HG02571 (cell line): ENCODE measurements around the gene LYVE1.
"Not testable (repeated sequence)": the region's sequence is repeated elsewhere in the genome, so short reads cannot be mapped to it uniquely, and the experiment has no call there.

Experiments
- ATAC-seq: cut with Tn5 transposase; IDR thresholded peaks from one replicate; pipeline ENCODE4 v1.9.1; 2021; ENCODE audit warnings: mild to moderate bottlenecking, moderate library complexity; ENCODE audit not compliant: unreplicated experiment

LYVE1 gene

GRCh38 chr11:10568486-10568941, at the start of gene LYVE1:
TSS of gene LYVE1 (minus strand) at chr11:10568665. CDS start at chr11:10568532, 133 bp downstream.
- ATAC-seq, result no peak

DNA sequence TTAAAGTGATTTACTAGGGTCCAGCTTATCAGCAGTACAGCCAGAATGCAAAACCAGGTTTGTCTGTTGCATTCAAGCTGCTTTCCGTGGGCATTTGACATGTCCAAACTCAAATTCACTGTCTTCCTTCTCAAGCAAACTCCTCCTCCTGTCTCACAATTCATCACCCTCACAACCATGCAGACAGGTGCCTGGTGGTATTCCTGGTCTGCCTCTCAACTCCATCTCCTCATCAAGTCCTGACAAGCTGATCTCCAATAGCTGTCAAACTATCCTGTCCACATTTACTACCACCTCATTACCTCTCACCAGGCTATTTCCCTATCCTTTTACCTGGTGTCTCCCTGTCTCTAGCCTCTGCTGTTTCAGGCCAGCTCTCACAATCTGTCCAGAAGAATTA, 49.1 kb upstream of the LYVE1 start:
- ATAC-seq, result no peak

DNA sequence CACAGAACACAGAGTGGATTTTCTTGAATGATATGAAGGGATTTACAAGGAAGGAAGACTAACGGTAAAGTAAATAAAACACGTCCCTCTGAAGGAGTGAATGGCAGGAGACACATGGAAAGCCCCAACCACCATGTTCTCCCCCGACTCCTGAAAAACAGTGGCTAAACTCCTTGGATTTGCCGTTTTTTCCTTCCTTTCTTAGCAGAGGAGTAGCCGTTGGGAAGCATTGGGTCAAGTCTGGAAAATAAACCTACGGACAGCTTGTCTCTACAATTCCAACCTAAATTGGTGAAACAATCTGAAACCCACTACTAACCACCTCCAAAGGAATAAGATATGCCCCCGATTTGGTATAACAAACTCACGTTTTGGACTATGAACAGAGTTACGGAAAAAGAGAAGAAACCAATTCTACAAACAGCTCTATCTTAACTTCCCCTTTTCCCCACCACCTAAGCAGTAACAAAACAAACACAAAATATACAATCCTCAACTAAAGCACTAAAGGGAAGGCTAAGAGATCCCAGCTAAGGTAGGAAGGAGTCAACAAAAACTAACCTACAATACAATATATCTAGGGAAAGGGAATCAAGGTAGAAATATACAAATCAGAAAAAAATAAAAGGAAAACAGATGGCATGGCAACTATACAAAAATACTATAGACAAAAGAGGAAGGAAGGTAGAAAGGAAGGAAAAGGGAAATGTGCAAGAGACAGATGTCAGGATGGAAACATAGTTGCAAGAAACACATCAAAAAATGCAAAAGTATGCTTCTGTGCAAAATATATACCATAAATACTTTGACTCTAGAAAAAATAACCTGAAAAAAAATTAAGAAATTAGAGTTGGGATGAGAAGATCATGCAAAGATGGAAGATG, 43.8 kb upstream of the LYVE1 start:
- ATAC-seq, result no peak

DNA sequence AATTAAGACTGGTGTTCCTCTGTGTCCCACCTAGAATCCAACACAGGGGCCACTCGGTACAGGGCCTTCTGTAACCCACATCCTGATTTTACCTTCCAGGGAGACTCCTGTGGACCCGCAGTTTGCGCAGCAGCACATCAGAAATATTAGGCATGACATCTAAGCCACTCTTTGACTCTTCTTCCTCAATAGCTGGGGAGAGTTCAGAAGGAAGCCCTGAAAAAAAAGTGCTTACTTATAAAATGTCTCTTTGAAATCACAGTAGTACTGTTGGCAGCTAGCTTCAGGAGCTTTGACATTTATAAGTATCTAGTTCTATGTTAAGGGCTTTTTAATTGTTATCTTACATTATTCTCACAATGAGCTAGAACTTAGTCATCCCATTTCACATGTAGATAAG, 41.2 kb upstream of the LYVE1 start:
- ATAC-seq, result no peak

DNA sequence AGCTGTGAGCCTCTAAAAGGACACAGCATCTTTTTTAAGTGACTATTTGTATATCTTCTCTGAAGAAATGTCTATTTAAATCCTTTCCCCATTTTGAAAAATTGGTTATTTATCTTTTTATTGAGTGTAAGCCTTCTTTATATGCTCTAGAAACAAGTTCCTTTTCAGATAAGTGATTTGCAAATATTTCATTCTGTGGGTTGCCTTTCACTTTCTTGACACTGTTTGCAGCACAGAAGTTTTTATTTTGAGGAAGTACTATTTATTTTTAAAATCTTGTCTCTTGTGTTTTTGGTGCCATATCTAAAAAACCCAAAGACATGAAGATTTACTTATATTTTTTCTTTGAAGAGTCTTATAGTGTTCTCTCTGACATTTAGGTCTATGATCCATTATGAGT, 40.1 kb upstream of the LYVE1 start:
- no peak for ATAC-seq

GRCh38 chr11:10607462-10608132, 39.1 kb upstream of the LYVE1 start:
- ATAC-seq, result no peak

- no peak for ATAC-seq
Observed at GRCh38 chr11:10606536-10607208, 38.2 kb upstream of the LYVE1 start.

GRCh38 chr11:10605941-10606381, 37.5 kb upstream of the LYVE1 start:
- no peak for ATAC-seq

GRCh38 chr11:10604798-10605197, 36.3 kb upstream of the LYVE1 start:
- no peak for ATAC-seq

- ATAC-seq, result no peak
Observed at GRCh38 chr11:10604340-10604748, 35.9 kb upstream of the LYVE1 start.

DNA sequence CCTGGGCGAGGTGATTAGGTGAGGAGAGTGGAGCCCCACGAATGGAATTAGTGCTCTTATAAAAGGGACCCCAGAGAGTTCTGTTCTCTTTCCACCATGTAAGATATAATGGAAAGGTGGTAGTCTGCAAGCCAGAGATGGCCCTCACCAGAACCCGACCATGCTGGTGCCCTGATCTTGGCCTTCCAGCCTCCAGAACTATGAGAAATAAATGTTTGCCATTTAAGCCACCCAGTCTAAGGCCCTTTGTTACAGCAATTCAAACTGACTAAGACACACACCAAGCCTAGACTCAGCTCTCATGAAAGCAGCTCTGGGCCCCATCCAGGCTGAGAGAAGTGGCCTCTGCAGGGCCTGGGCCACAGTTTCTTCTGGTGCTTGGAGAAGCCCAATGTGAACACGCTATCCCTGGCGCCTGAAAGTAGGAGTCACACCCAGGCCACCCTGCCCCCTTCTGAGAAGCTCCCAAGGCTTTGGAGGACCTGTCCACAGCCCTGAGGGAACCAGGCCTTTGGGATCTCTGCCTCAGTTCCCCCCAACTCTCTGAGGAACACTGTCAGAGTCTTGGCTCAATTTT, 35.3 kb upstream of the LYVE1 start:
- ATAC-seq, result no peak

GRCh38 chr11:10602945-10603344, 34.5 kb upstream of the LYVE1 start:
- ATAC-seq, result no peak

- ATAC-seq, result no peak
Observed at GRCh38 chr11:10602366-10602765, 33.9 kb upstream of the LYVE1 start.

- no peak for ATAC-seq
Observed at GRCh38 chr11:10601837-10602236, 33.4 kb upstream of the LYVE1 start.

DNA sequence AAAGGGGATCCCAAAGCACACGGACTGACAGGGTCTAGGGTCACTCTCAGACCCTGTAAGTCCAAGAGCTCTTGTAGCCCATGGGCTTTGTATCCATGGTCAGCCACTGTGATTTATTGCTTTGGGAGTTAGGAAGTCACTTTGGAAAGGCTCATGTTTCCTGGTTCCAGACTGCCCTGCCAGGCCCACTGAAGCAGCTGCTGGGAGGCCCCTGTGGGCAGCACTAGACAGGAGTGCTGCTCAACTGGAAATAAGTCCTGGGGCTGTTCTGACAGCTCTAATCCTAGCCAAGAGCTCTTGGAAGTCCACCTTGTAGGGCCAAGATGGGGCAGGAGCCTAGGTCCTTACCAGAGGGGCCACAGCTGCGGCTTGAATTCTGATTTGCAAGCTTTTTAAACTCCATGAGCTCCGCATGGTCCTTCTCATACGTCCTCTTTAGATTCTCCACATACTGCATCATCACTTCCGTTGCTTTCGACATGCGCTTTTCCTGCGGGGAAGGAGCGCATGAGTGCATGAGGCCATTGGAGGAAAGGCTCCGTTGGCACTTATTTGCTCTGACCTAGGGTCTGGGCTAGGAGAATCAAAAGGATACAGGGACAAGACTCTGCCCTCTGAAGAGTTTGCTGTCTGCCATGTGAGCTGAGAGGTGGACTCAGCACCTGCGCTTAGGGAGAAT, 32.2 kb upstream of the LYVE1 start:
- ATAC-seq, result no peak

GRCh38 chr11:10599388-10600175, 31.1 kb upstream of the LYVE1 start:
- ATAC-seq, result no peak

DNA sequence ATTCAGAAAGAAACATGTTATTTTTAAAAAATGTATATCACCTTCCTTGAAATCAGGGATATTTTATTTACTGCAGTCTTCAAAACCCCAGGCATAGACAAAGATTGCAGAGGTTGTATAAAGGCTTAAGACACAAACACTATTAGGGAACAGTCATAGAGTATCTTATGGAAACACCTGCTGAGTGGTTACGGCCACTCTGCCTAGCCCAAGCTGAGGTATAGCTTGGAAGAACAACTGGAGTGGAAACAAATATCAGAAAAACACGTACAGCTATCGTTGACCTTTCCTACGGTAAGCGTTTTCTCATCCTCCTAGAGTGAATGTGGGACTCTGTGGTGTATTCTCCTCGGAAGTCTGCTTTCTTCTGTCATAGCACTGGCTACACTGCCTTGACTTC, 30.4 kb upstream of the LYVE1 start:
- ATAC-seq, result no peak

DNA sequence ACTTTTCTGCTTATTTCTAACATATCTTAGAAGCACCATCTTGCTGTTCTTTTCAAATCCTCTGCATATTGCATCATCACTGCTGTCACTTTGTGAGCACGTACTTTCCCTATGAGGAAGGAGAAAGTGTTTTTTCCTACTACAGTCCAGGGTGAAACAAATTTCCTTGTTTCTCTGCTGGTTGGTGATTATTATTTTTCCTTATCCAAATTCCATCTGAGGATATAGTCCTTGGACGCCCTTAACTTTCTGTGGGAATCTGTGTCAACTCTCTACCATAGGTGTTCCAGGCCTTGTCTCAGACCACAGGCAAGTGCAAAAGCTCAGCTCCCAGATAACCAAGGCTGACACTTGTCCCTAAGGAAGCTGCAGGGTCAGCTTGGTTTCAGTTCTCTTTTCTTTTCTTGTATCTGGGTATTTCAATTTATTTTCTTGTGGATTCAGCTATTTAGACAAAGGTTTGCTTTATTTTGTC, 29.4 kb upstream of the LYVE1 start:
- ATAC-seq, result no peak

- ATAC-seq, result not testable (repeated sequence)
Observed at GRCh38 chr11:10595840-10596239, 27.4 kb upstream of the LYVE1 start.

DNA sequence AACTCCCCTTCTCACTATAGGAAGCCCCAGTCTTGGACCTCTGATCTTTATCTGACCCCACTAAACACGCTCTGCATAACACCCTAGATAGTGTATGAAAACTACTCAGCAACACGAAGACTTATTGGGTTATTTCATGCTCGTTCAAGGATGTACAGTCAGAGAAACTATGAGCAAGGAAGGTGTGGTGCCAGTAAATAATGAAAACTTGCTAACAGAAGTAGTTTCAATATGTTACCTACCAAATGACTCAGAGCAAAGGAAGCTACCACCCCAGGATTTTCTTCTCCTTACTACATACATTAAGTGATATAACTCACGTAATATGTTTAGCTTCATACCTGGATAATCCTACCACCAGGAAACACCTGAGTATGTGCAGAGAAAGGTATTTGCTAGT, 25.9 kb upstream of the LYVE1 start:
- ATAC-seq, result no peak
